ENCODE results near the gene CSRP3. TPM values are rescaled to one million over a fixed set of nuclear protein-coding genes. Genes with fewer than 3 reads are reported as not detected.
A peak's percentile ranks its signal among the peaks of the same experiment; 100 is the strongest.

The CSRP3 gene
- total RNA-seq (under 1 TPM; 0.22 to 0.79 TPM), polyA plus RNA-seq (ENCODE audit: insufficient read length in 2 of 2) (1 to 10 TPM in 1 of 2 donors, not detected in 1; 1.1 TPM)
- long read RNA-seq, donor 1, result 0 reads
- long read RNA-seq, donor 2, result 0 reads
- long read RNA-seq, donor 3, result 0 reads
- long read RNA-seq, donor 4, partial matches to known transcripts, result 0 of 2 reads
- long read RNA-seq, donor 4, other reads (novel, unspliced or antisense), result 0 of 2 reads

DNA sequence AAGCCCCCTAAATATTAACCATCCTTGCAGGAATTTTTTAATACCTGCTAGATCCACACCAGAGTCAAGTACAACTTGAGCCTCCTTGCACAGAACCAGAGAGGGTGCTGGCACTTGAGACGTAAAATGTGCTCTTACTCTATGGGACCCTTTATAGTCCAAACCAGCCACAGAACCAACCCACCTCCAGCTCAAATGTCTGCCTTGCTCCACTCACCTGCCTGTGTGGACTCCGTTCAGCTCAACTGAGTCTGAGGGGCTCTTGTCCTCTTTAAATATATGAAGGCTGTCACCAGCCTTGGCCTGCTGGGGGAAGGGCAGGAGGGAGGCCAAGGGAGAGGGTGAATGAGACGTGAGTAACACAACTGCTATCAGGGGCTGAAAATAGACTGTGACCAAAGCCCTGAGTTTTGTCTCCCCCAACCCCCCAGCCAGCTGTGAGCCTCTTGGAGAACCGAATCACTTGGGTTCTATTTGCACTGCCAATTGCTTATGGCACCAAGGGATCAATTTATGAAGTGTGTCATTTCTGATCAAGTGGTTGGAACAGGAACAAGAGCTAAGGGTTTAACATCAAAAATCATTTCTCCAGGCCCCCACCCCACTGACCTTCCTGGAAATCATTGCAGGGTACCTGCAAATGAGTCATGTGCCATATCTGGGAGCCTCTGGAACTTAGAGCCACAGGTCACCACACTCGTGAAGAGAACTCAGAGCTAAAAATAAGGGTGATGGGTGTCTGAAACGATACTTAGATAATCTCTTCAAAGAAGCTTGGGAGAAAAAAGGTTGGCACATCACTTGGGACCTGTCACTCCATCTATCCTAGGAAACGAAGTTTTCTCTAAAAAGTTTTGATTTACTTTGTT is at the start of gene CSRP3:
CSRP3 (minus strand) TSS at position 247 of the 869 bp plus-strand sequence. CDS start 9,535 bp downstream, outside the sequence.
- Histone ChIP-seq H3K4me3 (ENCODE audit: low read depth, low read length) (no peak within 1 kb of the TSS), H3K27me3 (ENCODE audit: control insufficient read depth, insufficient read depth, low read length) (no peaks in the 10 kb centered on the region), H3K9me3 (ENCODE audit: control insufficient read depth, insufficient read depth, low read length) (no peaks in the 10 kb centered on the region), H3K27ac (ENCODE audit: low read depth, low read length) (no peak within 1 kb of the TSS), H3K4me1 (ENCODE audit: control insufficient read depth, insufficient read depth, low read length) (no peaks in the 10 kb centered on the region), H3K36me3 (ENCODE audit: control insufficient read depth, insufficient read depth, low read length) (no peaks in the 10 kb centered on the region)
- DNase-seq (ENCODE audit: low read depth in 4 of 6, low spot score in 6 of 6), result no peak
- WGBS (ENCODE audit: insufficient coverage), result 100% methylated on average over 1 of the region's 7 CpGs

- no peak for DNase-seq (ENCODE audit: low read depth in 4 of 6, low spot score in 6 of 6)
- Histone ChIP-seq H3K9me3 (ENCODE audit: control insufficient read depth, insufficient read depth, low read length) (no peaks in the 10 kb centered on the region), H3K4me1 (ENCODE audit: control insufficient read depth, insufficient read depth, low read length) (peaks cover 3% of the 10 kb centered on the region), H3K27ac (ENCODE audit: low read depth, low read length) (no peak overlapping the region), H3K36me3 (ENCODE audit: control insufficient read depth, insufficient read depth, low read length) (no peaks in the 10 kb centered on the region), H3K4me3 (ENCODE audit: low read depth, low read length) (no peak overlapping the region), H3K27me3 (ENCODE audit: control insufficient read depth, insufficient read depth, low read length) (no peaks in the 10 kb centered on the region)
Observed at GRCh38 chr11:19251577-19251976, 49.8 kb upstream of the CSRP3 start.

- no peaks in the 10 kb centered on the region for H3K36me3 ChIP-seq (ENCODE audit: control insufficient read depth, insufficient read depth, low read length)
- H3K4me3 ChIP-seq (ENCODE audit: low read depth, low read length), result no peak overlapping the region
- no peaks in the 10 kb centered on the region for H3K9me3 ChIP-seq (ENCODE audit: control insufficient read depth, insufficient read depth, low read length)
- no peak for DNase-seq (ENCODE audit: low read depth in 4 of 6, low spot score in 6 of 6)
- H3K27me3 ChIP-seq (ENCODE audit: control insufficient read depth, insufficient read depth, low read length), result peaks cover 19% of the 10 kb centered on the region
- 100% methylated on average over 1 of the region's 1 CpG for WGBS (ENCODE audit: insufficient coverage)
- peaks cover 10% of the 10 kb centered on the region for H3K4me1 ChIP-seq (ENCODE audit: control insufficient read depth, insufficient read depth, low read length)
- no peak overlapping the region for H3K27ac ChIP-seq (ENCODE audit: low read depth, low read length)
Observed at GRCh38 chr11:19246816-19247215, 45.0 kb upstream of the CSRP3 start.

GRCh38 chr11:19245351-19245750 is 43.6 kb upstream of the CSRP3 start:
- DNase-seq (ENCODE audit: low read depth in 4 of 6, low spot score in 6 of 6), result no peak
- WGBS (ENCODE audit: insufficient coverage), result 96% methylated on average over 5 of the region's 5 CpGs
- Histone ChIP-seq H3K4me1 (ENCODE audit: control insufficient read depth, insufficient read depth, low read length) (peaks cover 19% of the 10 kb centered on the region), H3K27ac (ENCODE audit: low read depth, low read length) (no peak overlapping the region), H3K36me3 (ENCODE audit: control insufficient read depth, insufficient read depth, low read length) (no peaks in the 10 kb centered on the region), H3K9me3 (ENCODE audit: control insufficient read depth, insufficient read depth, low read length) (no peaks in the 10 kb centered on the region), H3K27me3 (ENCODE audit: control insufficient read depth, insufficient read depth, low read length) (peaks cover 26% of the 10 kb centered on the region), H3K4me3 (ENCODE audit: low read depth, low read length) (no peak overlapping the region)

DNA sequence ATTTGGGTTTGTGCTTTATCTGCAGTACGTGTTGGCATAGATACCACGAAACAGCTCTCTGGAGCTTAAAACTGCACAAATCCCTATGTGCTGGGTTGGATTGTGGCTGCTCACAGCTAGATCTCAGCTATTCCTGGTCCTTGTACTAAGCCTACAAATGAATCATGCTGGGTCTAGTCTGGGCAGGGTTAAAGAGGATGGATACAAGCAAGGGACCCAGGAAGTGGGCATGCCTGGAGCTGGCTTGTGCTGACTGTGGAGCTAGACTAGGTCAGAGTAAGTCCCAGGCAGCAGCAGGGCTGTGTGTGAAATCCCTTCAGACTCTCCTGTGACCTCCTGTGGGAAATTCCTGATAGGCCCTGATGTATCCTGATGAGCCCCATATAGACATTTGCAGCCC is 42.8 kb upstream of the CSRP3 start:
- H3K36me3 ChIP-seq (ENCODE audit: control insufficient read depth, insufficient read depth, low read length), result no peaks in the 10 kb centered on the region
- H3K27me3 ChIP-seq (ENCODE audit: control insufficient read depth, insufficient read depth, low read length), result peaks cover 30% of the 10 kb centered on the region
- no peak overlapping the region for H3K27ac ChIP-seq (ENCODE audit: low read depth, low read length)
- H3K4me3 ChIP-seq (ENCODE audit: low read depth, low read length), result no peak overlapping the region
- 85% methylated on average over 2 of the region's 2 CpGs for WGBS (ENCODE audit: insufficient coverage)
- DNase-seq (ENCODE audit: low read depth in 4 of 6, low spot score in 6 of 6), result no peak
- peaks cover 21% of the 10 kb centered on the region for H3K4me1 ChIP-seq (ENCODE audit: control insufficient read depth, insufficient read depth, low read length)
- H3K9me3 ChIP-seq (ENCODE audit: control insufficient read depth, insufficient read depth, low read length), result no peaks in the 10 kb centered on the region

- Histone ChIP-seq H3K9me3 (ENCODE audit: control insufficient read depth, insufficient read depth, low read length) (no peaks in the 10 kb centered on the region), H3K27me3 (ENCODE audit: control insufficient read depth, insufficient read depth, low read length) (peaks cover 34% of the 10 kb centered on the region), H3K27ac (ENCODE audit: low read depth, low read length) (no peak overlapping the region), H3K4me3 (ENCODE audit: low read depth, low read length) (no peak overlapping the region), H3K36me3 (ENCODE audit: control insufficient read depth, insufficient read depth, low read length) (no peaks in the 10 kb centered on the region), H3K4me1 (ENCODE audit: control insufficient read depth, insufficient read depth, low read length) (peaks cover 21% of the 10 kb centered on the region)
- no CpG with 5 or more reads among the region's 6 CpGs for WGBS (ENCODE audit: insufficient coverage)
- no peak for DNase-seq (ENCODE audit: low read depth in 4 of 6, low spot score in 6 of 6)
Observed at GRCh38 chr11:19244084-19244483, 42.3 kb upstream of the CSRP3 start.

DNA sequence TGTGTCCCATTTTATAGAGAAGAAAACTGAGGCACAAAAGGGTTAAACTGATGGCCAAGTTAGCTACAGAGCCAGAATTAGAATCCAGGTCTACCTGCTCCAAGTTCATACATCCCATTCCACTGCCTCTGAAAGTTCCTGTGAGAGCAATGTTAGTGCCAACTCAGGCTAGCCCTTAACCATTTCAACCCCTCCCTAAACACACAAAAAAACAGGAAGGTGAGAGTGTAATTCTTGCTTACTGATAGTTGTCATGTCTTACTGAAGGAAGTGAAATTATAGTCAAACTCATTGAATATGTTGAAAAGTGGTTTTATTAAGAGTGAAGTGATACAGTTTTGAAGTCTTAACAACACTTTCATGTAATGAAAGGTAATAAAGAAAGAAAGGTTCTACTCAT is 41.8 kb upstream of the CSRP3 start:
- Histone ChIP-seq H3K36me3 (ENCODE audit: control insufficient read depth, insufficient read depth, low read length) (no peaks in the 10 kb centered on the region), H3K9me3 (ENCODE audit: control insufficient read depth, insufficient read depth, low read length) (no peaks in the 10 kb centered on the region), H3K4me3 (ENCODE audit: low read depth, low read length) (no peak overlapping the region), H3K27me3 (ENCODE audit: control insufficient read depth, insufficient read depth, low read length) (peaks cover 36% of the 10 kb centered on the region), H3K4me1 (ENCODE audit: control insufficient read depth, insufficient read depth, low read length) (peaks cover 21% of the 10 kb centered on the region), H3K27ac (ENCODE audit: low read depth, low read length) (no peak overlapping the region)
- DNase-seq (ENCODE audit: low read depth in 4 of 6, low spot score in 6 of 6), result no peak

GRCh38 chr11:19243143-19243542 is 41.4 kb upstream of the CSRP3 start:
- Histone ChIP-seq H3K27me3 (ENCODE audit: control insufficient read depth, insufficient read depth, low read length) (peaks cover 36% of the 10 kb centered on the region), H3K4me3 (ENCODE audit: low read depth, low read length) (no peak overlapping the region), H3K4me1 (ENCODE audit: control insufficient read depth, insufficient read depth, low read length) (peaks cover 21% of the 10 kb centered on the region), H3K36me3 (ENCODE audit: control insufficient read depth, insufficient read depth, low read length) (no peaks in the 10 kb centered on the region), H3K9me3 (ENCODE audit: control insufficient read depth, insufficient read depth, low read length) (no peaks in the 10 kb centered on the region), H3K27ac (ENCODE audit: low read depth, low read length) (no peak overlapping the region)
- 95% methylated on average over 4 of the region's 5 CpGs for WGBS (ENCODE audit: insufficient coverage)
- no peak for DNase-seq (ENCODE audit: low read depth in 4 of 6, low spot score in 6 of 6)

- Histone ChIP-seq H3K27ac (ENCODE audit: low read depth, low read length) (no peak overlapping the region), H3K4me1 (ENCODE audit: control insufficient read depth, insufficient read depth, low read length) (peaks cover 21% of the 10 kb centered on the region), H3K27me3 (ENCODE audit: control insufficient read depth, insufficient read depth, low read length) (peaks cover 36% of the 10 kb centered on the region), H3K4me3 (ENCODE audit: low read depth, low read length) (peak overlapping the region; percentile 36), H3K36me3 (ENCODE audit: control insufficient read depth, insufficient read depth, low read length) (no peaks in the 10 kb centered on the region), H3K9me3 (ENCODE audit: control insufficient read depth, insufficient read depth, low read length) (no peaks in the 10 kb centered on the region)
- peak in 1 of 6 donors; percentile 13 for DNase-seq (ENCODE audit: low read depth in 4 of 6, low spot score in 6 of 6)
- WGBS (ENCODE audit: insufficient coverage), result 7% methylated on average over 54 of the region's 55 CpGs
Observed at GRCh38 chr11:19242179-19242932, 40.6 kb upstream of the CSRP3 start.

Data from spinal cord (tissue), 10 donors.